Vagina (tissue), 2 donors: Measurements from ENCODE around the gene E2F3. TPM values are rescaled to one million over a fixed set of nuclear protein-coding genes. Genes with fewer than 3 reads are reported as not detected.

ENCODE experiments used
- DNase-seq, 2 donors: peaks; one replicate each; pipeline ENCODE4 v3.0.0-alpha.2; 2017; ENCODE audit errors: extremely low spot score in 2 of 2
- H3K27ac ChIP-seq: fragments of 200-600 bp; sonication (generic); one replicate; pipeline ENCODE4 v1.5.1; 2019
- H3K27me3 ChIP-seq: fragments of 200-600 bp; sonication (generic); one replicate; pipeline ENCODE4 v1.5.1; 2019
- H3K36me3 ChIP-seq, 2 donors: fragments of 200-600 bp; sonication (generic); one replicate each; pipeline ENCODE4 v1.5.1; 2017 to 2019
- H3K4me1 ChIP-seq: fragments of 200-600 bp; sonication (generic); one replicate; pipeline ENCODE4 v1.5.1; 2019
- H3K4me3 ChIP-seq, 2 donors: fragments of 200-600 bp; sonication (generic); 1 replicate in 1 of 2; 2 replicates in 1 of 2; pipeline ENCODE4 v1.5.1; 2016 to 2019
- H3K9me3 ChIP-seq: fragments of 200-600 bp; sonication (generic); one replicate; pipeline ENCODE4 v1.5.1; 2019
- CTCF ChIP-seq, 3 experiments: fragments of 450-650 bp in 2 of 3; fragments of 200-600 bp in 1 of 3; sonication (generic) in 1 of 3; IDR thresholded peaks; one replicate each; pipeline ENCODE4 v1.5.1; 2017 to 2019; ENCODE audit warnings: antibody characterized with exemption in 3 of 3, mild to moderate bottlenecking in 2 of 3, moderate library complexity in 2 of 3
- POLR2A ChIP-seq, 2 donors: fragments of 450-650 bp; IDR thresholded peaks; one replicate each; pipeline ENCODE4 v1.6.1; 2017; ENCODE audit warnings: antibody characterized with exemption in 2 of 2, mild to moderate bottlenecking in 2 of 2, moderate library complexity in 2 of 2
- POLR2AphosphoS5 ChIP-seq, 2 donors: sonication (generic); formaldehyde crosslinking; IDR thresholded peaks; one replicate each; pipeline ENCODE4 v1.9.0; 2017; ENCODE audit warnings: antibody characterized with exemption in 2 of 2, mild to moderate bottlenecking in 2 of 2, low read depth in 1 of 2; ENCODE audit not compliant: insufficient read depth in 1 of 2
- intact Hi-C: fragments of 100-400 bp; cut with DNase I; formaldehyde crosslinking; loops from one replicate; pipeline ENCODE4 v1.15.1; 2023
- total RNA-seq: library from RNA; depleted of rRNA; stranded (reverse); fragments of >200 nt; gene quantifications from one replicate; pipeline ENCODE4 v1.2.3, GENCODE V29; 2016

The E2F3 gene
- total RNA-seq, 1 donor from 2014 or later, result 4.4 TPM

GRCh38 chr6:20417819-20418218, 16.1 kb downstream of the E2F3 start:
- no peak for DNase-seq
- no peaks in the 10 kb centered on the region for H3K4me1 ChIP-seq
- intact Hi-C loops, result no loop called here

DNA sequence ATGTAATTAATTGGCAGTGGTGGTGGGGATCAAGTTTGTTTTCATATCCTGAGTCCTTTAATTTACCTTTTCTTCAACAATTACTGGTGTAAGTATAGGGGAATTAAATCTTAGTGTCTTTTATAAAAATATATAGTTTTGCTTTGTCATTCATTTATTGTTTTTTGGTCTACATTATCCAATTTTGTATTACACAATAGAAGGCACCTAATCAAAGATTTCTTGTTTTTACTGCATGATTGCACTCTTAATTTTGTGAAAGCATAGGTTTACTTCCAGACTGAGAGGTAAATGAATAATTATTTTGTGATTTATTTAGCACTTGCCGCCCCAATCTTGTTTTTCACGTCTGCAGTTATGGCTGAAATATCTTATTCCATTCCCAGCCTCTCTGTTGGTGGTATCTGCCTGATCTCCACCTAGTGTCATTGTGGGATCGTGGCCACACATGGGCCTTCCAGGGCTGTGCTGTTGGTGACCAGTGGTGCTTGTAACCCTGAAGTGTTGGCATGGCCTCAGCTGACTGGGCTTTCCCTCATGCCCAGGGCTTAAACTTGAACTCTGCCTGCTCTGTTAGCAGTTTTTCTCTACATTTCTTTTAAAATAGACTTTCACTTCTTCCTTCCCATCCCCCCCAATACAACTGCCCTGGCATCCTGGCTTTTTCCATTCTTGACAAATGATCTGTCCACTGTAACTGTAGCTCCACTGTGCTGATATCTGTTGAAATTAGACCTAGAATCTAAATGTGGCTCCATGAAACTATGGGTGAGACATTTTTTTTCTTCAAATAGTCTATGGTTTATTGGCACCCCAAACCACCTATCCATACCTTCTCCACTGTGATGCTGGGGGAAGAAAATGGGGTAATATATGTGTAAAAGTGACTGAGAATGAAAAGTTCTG, 24.8 kb downstream of the E2F3 start:
- no peak for DNase-seq
- no peak for TF ChIP-seq CTCF (IDR thresholded peaks at IDR 0.05)
- TF ChIP-seq POLR2A (IDR thresholded peaks at IDR 0.05), result no peak
- no peak for TF ChIP-seq POLR2AphosphoS5 (IDR thresholded peaks at IDR 0.05; ENCODE audit: insufficient read depth in 1 of 2, low read depth in 1 of 2)
- H3K4me1 ChIP-seq, result no peaks in the 10 kb centered on the region
- intact Hi-C loops, result no loop called here
- no peak overlapping the region for H3K4me3 ChIP-seq
- H3K9me3 ChIP-seq, result no peaks in the 10 kb centered on the region
- no peak overlapping the region for H3K27ac ChIP-seq
- H3K27me3 ChIP-seq, result no peaks in the 10 kb centered on the region
- no peaks in the 10 kb centered on the region for H3K36me3 ChIP-seq

More at GRCh38 chr6:20417819-20418218, 16.1 kb downstream of the E2F3 start:
- Histone ChIP-seq H3K9me3 (no peaks in the 10 kb centered on the region), H3K4me3 (no peak overlapping the region), H3K27ac (no peak overlapping the region), H3K27me3 (no peaks in the 10 kb centered on the region), H3K36me3 (no peaks in the 10 kb centered on the region)
- TF ChIP-seq POLR2A (IDR thresholded peaks at IDR 0.05) (no peak), POLR2AphosphoS5 (IDR thresholded peaks at IDR 0.05; ENCODE audit: insufficient read depth in 1 of 2, low read depth in 1 of 2) (no peak), CTCF (IDR thresholded peaks at IDR 0.05) (no peak)

DNA sequence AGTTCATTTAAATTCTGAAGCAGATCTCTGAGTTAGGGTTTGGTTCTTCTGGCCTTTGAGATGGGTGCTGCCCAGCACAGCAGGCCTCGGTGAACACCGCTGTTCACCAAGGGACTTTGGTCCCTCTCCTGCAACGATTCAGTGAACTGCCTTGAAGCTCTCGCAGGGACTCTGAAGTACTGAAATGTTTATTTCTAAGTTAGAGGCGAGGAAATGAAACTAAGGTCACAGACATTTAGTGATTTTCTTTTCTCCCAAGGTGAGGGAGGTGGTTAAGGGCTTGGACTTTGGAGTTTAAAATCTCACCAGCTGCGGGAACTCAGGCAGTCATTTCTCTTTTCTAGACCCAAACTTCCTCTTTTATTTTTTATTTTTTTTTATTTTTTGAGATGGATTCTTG, 26.2 kb downstream of the E2F3 start:
- H3K4me3 ChIP-seq, result no peak overlapping the region
- H3K27ac ChIP-seq, result no peak overlapping the region
- no peaks in the 10 kb centered on the region for H3K36me3 ChIP-seq
- no peaks in the 10 kb centered on the region for H3K27me3 ChIP-seq
- H3K4me1 ChIP-seq, result no peaks in the 10 kb centered on the region
- no peak for TF ChIP-seq POLR2AphosphoS5 (IDR thresholded peaks at IDR 0.05; ENCODE audit: insufficient read depth in 1 of 2, low read depth in 1 of 2)
- no peak for TF ChIP-seq POLR2A (IDR thresholded peaks at IDR 0.05)
- no peak for TF ChIP-seq CTCF (IDR thresholded peaks at IDR 0.05)
- no peaks in the 10 kb centered on the region for H3K9me3 ChIP-seq
- no peak for DNase-seq
- intact Hi-C loops, result no loop called here

DNA sequence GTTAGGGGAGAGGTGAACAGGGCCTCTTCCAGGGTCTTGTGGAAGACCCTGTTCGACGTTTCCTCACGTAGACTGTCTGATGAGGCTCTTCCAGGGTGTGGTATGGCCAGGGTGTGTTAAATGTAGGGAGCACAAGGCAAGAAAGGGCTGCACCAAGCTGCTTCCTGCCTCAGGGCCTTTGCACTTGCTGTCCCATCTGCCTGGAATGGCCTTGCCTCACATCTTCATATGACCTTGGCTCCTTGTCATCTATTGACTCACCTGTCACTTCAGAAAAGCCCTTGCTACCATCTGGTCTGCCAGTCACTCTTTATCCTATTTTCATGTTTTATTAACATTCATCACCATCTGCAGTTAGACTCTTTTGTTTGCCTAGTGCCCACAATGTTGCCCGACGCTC, 31.0 kb downstream of the E2F3 start:
- TF ChIP-seq POLR2A (IDR thresholded peaks at IDR 0.05) (no peak), POLR2AphosphoS5 (IDR thresholded peaks at IDR 0.05; ENCODE audit: insufficient read depth in 1 of 2, low read depth in 1 of 2) (no peak), CTCF (IDR thresholded peaks at IDR 0.05) (no peak)
- no peaks in the 10 kb centered on the region for H3K9me3 ChIP-seq
- no peak for DNase-seq

GRCh38 chr6:20433321-20433720, 31.6 kb downstream of the E2F3 start:
- DNase-seq, result no peak
- H3K27ac ChIP-seq, result no peak overlapping the region
- intact Hi-C loops, result no loop called here
- no peaks in the 10 kb centered on the region for H3K9me3 ChIP-seq
- no peak overlapping the region for H3K4me3 ChIP-seq
- TF ChIP-seq CTCF (IDR thresholded peaks at IDR 0.05), result no peak
- no peak for TF ChIP-seq POLR2AphosphoS5 (IDR thresholded peaks at IDR 0.05; ENCODE audit: insufficient read depth in 1 of 2, low read depth in 1 of 2)
- no peak for TF ChIP-seq POLR2A (IDR thresholded peaks at IDR 0.05)
- no peaks in the 10 kb centered on the region for H3K36me3 ChIP-seq
- no peaks in the 10 kb centered on the region for H3K27me3 ChIP-seq
- H3K4me1 ChIP-seq, result no peaks in the 10 kb centered on the region

More for the DNA sequence above, 31.0 kb downstream of the E2F3 start:
- Histone ChIP-seq H3K4me1 (no peaks in the 10 kb centered on the region), H3K36me3 (no peaks in the 10 kb centered on the region), H3K27me3 (no peaks in the 10 kb centered on the region), H3K27ac (no peak overlapping the region), H3K4me3 (no peak overlapping the region)
- intact Hi-C loops, result no loop called here
